ACC112 (cell line): ENCODE data around the gene UBA7.

Source experiments
- H2AFZ ChIP-seq: fragments of 200-600 bp; sonication (generic); one replicate; pipeline ENCODE4 v1.6.0; 2017; ENCODE audit warnings: antibody characterized with exemption, low read length; ENCODE audit not compliant: unreplicated experiment
- H3K27ac ChIP-seq: fragments of 200-600 bp; sonication (generic); 2 replicates; pipeline ENCODE4 v1.5.1; 2014; ENCODE audit warnings: low read depth, mild to moderate bottlenecking, antibody characterized with exemption, low read length, moderate library complexity
- H3K27me3 ChIP-seq: fragments of 200-600 bp; sonication (generic); 2 replicates; pipeline ENCODE4 v1.6.1; 2014; ENCODE audit warnings: mild to moderate bottlenecking, antibody characterized with exemption, low read length, moderate library complexity, mixed read lengths; ENCODE audit not compliant: insufficient read depth
- H3K36me3 ChIP-seq: fragments of 200-600 bp; sonication (generic); 2 replicates; pipeline ENCODE4 v1.6.1; 2016; ENCODE audit warnings: mild to moderate bottlenecking, antibody characterized with exemption, low read length, moderate library complexity, mixed read lengths; ENCODE audit not compliant: insufficient read depth
- H3K4me1 ChIP-seq: fragments of 200-600 bp; sonication (generic); one replicate; pipeline ENCODE4 v1.6.1; 2016; ENCODE audit warnings: low read length, mixed read lengths; ENCODE audit not compliant: insufficient read depth, unreplicated experiment, control insufficient read depth
- H3K4me3 ChIP-seq: fragments of 200-600 bp; sonication (generic); 2 replicates; pipeline ENCODE4 v1.5.1; 2014; ENCODE audit warnings: mild to moderate bottlenecking, low read depth, low read length
- H3K79me2 ChIP-seq: fragments of 200-600 bp; sonication (generic); one replicate; pipeline ENCODE4 v1.6.0; 2016; ENCODE audit warnings: low read length; ENCODE audit not compliant: control insufficient read depth, unreplicated experiment, insufficient read depth

Gene UBA7

DNA sequence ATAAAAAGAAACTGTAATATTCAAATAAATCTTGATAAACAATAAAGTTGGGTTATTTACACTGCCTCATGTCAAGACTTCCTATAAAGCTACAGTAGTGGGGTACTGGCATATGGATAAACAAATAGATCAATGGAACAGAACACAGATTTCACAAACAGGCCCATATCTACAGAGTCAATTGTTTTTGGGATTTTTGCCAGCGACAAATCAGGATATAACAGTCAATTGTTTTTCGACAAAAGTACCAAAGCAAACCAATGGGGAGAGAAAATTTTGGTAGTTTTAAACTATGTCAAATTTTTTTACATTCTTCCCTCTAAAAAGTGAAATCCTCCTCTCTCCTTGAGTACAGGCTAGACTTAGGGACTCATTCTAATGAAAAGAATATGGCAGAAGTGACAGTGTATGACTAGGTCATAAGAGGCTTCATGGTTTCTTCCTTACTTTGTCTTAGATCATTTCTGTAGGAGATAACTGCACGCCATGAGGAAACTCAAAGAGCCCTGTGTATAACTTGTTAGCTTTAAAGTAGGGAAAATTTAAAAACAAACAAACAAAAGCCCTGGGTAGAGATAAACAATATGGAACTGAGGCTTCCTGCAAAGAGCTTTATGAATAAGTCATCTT lies 44.4 kb downstream of the UBA7 start:
- Histone ChIP-seq H3K36me3 (peaks cover 11% of the 10 kb centered on the region), H3K79me2 (peaks cover 57% of the 10 kb centered on the region), H3K27ac (no peak overlapping the region)

DNA sequence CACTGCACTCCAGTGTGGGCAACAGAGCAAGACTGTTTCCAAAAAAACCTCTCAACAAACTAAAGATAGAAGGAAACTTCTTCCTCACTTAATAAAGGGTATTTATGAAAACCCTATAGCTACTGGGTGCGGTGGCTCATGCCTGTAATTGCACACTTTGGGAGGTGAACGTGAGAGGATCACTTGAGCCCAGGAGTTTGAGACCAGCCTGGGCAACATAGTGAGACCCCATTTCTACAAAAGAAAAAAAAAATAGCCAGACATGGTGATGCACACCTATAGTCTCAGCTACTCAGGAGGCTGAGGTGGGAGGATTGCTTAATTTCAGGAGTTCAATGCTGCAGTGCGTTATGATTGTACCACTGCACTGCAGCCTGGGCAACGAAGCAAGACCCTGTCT lies 49.8 kb downstream of the UBA7 start:
- Histone ChIP-seq H3K36me3 (peaks cover 8% of the 10 kb centered on the region), H3K4me1 (no peaks in the 10 kb centered on the region), H3K4me3 (no peak overlapping the region), H2AFZ (no peak overlapping the region), H3K79me2 (peaks cover 52% of the 10 kb centered on the region), H3K27me3 (no peaks in the 10 kb centered on the region), H3K27ac (no peak overlapping the region)

More for the DNA sequence above, 44.4 kb downstream of the UBA7 start:
- Histone ChIP-seq H2AFZ (no peak overlapping the region), H3K27me3 (no peaks in the 10 kb centered on the region), H3K4me1 (peaks cover under 1% of the 10 kb centered on the region), H3K4me3 (no peak overlapping the region)

DNA sequence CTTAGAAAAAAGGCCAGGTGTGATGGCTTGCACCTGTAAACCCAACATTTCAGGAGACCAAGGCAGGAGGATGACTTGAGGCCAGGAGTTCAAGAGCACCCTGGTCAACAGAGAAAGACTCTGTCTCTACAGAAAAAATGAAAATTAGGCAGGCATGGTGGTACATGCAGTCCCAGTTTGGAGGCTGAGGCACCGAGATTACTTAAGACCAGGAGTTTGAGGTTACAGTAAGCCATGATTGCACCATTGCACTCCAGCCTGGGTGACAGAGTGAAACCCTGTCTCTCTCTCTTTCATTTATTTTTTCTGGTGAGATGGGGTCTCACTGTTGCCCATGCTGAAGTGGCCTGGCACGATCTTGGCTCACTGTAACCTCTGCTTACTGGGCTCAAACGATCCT lies 52.1 kb downstream of the UBA7 start:
- Histone ChIP-seq H2AFZ (no peak overlapping the region), H3K4me3 (no peak overlapping the region), H3K4me1 (no peaks in the 10 kb centered on the region), H3K36me3 (peaks cover 8% of the 10 kb centered on the region; the same call in 1 of the 2 replicates), H3K27me3 (no peaks in the 10 kb centered on the region), H3K79me2 (peaks cover 58% of the 10 kb centered on the region), H3K27ac (no peak overlapping the region)

DNA sequence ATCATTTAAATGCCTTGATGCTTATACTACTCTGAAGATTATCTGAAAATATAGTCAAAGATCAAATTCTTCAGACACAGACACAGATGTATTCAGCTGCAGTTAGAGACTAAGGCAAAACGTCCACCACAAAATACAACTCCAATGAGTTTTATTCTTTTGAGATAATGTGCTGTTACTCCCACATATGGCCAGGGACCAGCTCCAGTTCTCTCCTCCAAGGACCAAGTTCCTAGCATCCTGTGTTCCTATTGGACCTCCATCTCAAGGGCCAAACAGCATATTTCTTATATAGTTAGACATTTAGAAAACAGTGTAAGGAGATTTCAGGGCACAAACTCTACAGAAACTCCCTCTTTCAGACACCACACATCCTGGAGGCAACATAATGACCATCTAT lies 54.5 kb downstream of the UBA7 start:
- no peaks in the 10 kb centered on the region for H3K36me3 ChIP-seq
- H3K4me3 ChIP-seq, result no peak overlapping the region
- H3K4me1 ChIP-seq, result no peaks in the 10 kb centered on the region
- peaks cover 62% of the 10 kb centered on the region for H3K79me2 ChIP-seq
- H3K27ac ChIP-seq, result no peak overlapping the region
- H2AFZ ChIP-seq, result no peak overlapping the region
- no peaks in the 10 kb centered on the region for H3K27me3 ChIP-seq

DNA sequence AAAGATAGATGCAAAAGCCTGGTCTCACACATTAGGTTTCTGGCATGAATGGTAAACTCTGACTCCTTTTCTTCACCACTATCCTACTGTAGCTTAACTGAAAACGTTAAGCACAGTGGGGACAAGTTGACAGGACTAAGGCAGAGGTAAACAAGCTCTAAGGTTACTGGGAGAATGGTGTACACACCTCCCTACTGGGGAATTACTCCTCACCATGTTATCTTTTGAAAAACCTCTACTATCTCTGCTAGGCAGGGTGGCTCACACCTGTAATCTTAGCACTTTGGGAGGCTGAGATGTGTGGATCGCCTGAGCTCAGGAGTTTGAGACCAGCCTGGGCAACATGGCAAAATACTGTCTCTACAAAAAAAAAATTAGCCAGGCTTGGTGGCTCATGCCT lies 56.6 kb downstream of the UBA7 start:
- H3K4me3 ChIP-seq, result no peak overlapping the region
- H3K4me1 ChIP-seq, result no peaks in the 10 kb centered on the region
- H3K27me3 ChIP-seq, result no peaks in the 10 kb centered on the region
- H3K36me3 ChIP-seq, result no peaks in the 10 kb centered on the region
- H3K79me2 ChIP-seq, result peaks cover 60% of the 10 kb centered on the region
- no peak overlapping the region for H3K27ac ChIP-seq
- H2AFZ ChIP-seq, result no peak overlapping the region

DNA sequence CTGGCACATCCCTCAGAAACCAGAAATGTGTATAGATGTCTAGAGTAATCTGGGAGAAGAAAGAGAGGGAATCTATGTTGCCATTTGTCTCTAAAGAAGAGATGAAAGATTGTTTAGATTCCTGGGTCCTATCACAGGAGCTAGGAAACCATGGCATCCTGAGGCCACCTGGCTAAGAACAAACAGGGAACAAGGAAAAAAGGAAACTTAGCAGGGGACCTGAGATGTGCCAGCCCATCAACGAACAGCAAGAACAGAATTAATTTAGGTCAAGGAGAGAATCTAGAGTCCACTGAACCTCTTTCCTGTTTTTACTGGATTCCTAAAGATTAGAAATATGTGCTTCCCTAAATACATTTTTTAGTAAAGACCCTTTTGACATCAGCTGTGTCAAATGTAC lies 57.7 kb downstream of the UBA7 start:
- H3K36me3 ChIP-seq, result no peaks in the 10 kb centered on the region
- no peaks in the 10 kb centered on the region for H3K27me3 ChIP-seq
- no peaks in the 10 kb centered on the region for H3K4me1 ChIP-seq
- H3K27ac ChIP-seq, result no peak overlapping the region
- H3K79me2 ChIP-seq, result peaks cover 56% of the 10 kb centered on the region
- no peak overlapping the region for H3K4me3 ChIP-seq
- no peak overlapping the region for H2AFZ ChIP-seq
